OCI-LY3 (cell line): ENCODE measurements around the gene CACNA1G.

Source experiments
- H2AFZ ChIP-seq: fragments of 200-600, 300-600 bp; shearing (Covaris generic); 2 replicates; pipeline ENCODE4 v1.6.0; 2014; ENCODE audit warnings: antibody characterized with exemption, low read depth, low read length
- H3K27ac ChIP-seq: fragments of 200-600, 300-600 bp; sonication (generic); 2 replicates; pipeline ENCODE4 v1.5.1; 2014; ENCODE audit warnings: mild to moderate bottlenecking, low read length, moderate library complexity, mixed read lengths
- H3K27me3 ChIP-seq: fragments of 200-600, 300-600 bp; sonication (generic); 2 replicates; pipeline ENCODE4 v1.6.1; 2014; ENCODE audit warnings: low read depth, low read length, mixed read lengths
- H3K36me3 ChIP-seq: fragments of 200-600, 300-600 bp; sonication (generic); replicated peaks from 2 replicates; pipeline ENCODE3; 2014; ENCODE audit warnings: low read depth, low read length, mixed read lengths
- H3K4me1 ChIP-seq: fragments of 300-600, 200-600 bp; sonication (generic); 2 replicates; pipeline ENCODE4 v1.6.1; 2014; ENCODE audit warnings: low read length, mixed read lengths
- H3K4me2 ChIP-seq: fragments of 200-600, 300-600 bp; sonication (generic); 2 replicates; pipeline ENCODE4 v1.6.1; 2014; ENCODE audit warnings: low read length, mixed read lengths
- H3K4me3 ChIP-seq: fragments of 300-600, 200-600 bp; sonication (generic); 2 replicates; pipeline ENCODE4 v1.5.1; 2014; ENCODE audit warnings: antibody characterized with exemption, mild to moderate bottlenecking, low read length, moderate library complexity
- H3K79me2 ChIP-seq: fragments of 300-600, 200-600 bp; shearing (Covaris generic); 2 replicates; pipeline ENCODE4 v1.6.1; 2014; ENCODE audit warnings: mild to moderate bottlenecking, low read length, mixed read lengths
- H3K9ac ChIP-seq: fragments of 300-600, 200-600 bp; shearing (Covaris generic); 2 replicates; pipeline ENCODE4 v1.6.0; 2014; ENCODE audit warnings: mild to moderate bottlenecking, low read length, moderate library complexity
- H3K9me3 ChIP-seq: fragments of 200-600, 300-600 bp; shearing (Covaris generic); 2 replicates; pipeline ENCODE4 v1.6.1; 2014; ENCODE audit warnings: low read length, mixed read lengths; ENCODE audit not compliant: insufficient read depth
- H4K20me1 ChIP-seq: fragments of 200-600, 300-600 bp; sonication (generic); 2 replicates; pipeline ENCODE4 v1.6.1; 2016; ENCODE audit warnings: low read length, mixed read lengths; ENCODE audit not compliant: insufficient read depth
- EZH2phosphoT487 ChIP-seq: fragments of 200-600 bp; shearing (Covaris generic); IDR thresholded peaks from 2 replicates; pipeline ENCODE4 v1.6.1; 2018; ENCODE audit warnings: antibody characterized with exemption, mixed run types, low read depth
- TF ChIP-seq, protein P1 (sequence below): fragments of 200-600, 300-600 bp; sonication (generic); IDR thresholded peaks from 2 replicates; pipeline ENCODE4 v1.5.1; 2014; ENCODE audit warnings: antibody characterized with exemption, low read length, low read depth

CACNA1G gene

DNA sequence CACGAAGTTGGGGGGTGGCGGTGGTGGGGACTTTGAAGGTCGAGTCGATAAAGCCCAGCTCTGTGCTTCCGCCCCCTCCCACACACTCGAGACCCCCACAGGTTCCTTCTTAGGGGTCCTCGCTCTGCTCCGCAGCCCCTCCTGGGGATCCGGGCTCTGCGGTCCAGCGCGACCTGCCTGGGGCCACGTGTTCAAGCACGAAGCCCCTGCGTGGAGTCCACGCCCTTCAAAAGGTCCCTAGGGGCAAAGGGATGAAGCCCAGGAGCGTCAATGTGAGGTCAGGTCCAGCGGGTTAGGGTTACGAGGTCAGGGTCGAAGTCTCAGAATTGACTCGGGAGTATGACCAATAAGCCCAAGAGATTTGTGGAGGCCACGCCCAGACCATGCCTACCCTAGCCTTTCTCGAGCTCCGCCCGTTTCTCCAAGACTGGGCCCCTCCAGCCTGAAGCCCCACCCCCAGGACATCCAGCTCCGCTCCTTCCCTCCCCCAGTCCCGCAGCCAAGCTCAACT, 786 bp upstream of the CACNA1G start:
- Histone ChIP-seq H2AFZ (no peak overlapping the region), H3K4me3 (peak overlapping the region; percentile 75)

DNA sequence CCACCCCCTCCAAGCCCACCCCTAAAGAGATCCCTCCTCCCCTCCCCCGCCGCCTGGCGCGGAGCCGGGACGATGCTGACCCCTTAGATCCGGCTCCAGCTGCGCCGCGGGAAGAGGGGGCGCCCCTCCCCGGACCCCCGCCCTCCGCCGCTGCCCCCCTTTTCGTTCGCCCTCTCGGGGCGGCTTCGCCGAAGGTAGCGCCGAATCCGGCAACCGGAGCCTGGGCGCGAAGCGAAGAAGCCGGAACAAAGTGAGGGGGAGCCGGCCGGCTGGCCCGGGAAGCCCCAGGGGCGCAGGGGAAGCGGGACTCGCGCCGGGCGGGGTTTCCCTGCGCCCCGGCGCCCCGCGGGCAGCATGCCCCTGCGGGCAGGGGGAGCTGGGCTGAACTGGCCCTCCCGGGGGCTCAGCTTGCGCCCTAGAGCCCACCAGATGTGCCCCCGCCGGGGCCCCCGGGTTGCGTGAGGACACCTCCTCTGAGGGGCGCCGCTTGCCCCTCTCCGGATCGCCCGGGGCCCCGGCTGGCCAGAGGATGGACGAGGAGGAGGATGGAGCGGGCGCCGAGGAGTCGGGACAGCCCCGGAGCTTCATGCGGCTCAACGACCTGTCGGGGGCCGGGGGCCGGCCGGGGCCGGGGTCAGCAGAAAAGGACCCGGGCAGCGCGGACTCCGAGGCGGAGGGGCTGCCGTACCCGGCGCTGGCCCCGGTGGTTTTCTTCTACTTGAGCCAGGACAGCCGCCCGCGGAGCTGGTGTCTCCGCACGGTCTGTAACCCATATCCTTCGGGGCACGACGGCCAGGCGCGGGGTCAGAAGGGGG, 623 bp downstream of the CACNA1G start:
- H3K4me2 ChIP-seq = peak overlapping the region; percentile 91
- no peak overlapping the region for H2AFZ ChIP-seq
- no peaks in the 10 kb centered on the region for H3K36me3 ChIP-seq
- TF ChIP-seq, protein P1, sequence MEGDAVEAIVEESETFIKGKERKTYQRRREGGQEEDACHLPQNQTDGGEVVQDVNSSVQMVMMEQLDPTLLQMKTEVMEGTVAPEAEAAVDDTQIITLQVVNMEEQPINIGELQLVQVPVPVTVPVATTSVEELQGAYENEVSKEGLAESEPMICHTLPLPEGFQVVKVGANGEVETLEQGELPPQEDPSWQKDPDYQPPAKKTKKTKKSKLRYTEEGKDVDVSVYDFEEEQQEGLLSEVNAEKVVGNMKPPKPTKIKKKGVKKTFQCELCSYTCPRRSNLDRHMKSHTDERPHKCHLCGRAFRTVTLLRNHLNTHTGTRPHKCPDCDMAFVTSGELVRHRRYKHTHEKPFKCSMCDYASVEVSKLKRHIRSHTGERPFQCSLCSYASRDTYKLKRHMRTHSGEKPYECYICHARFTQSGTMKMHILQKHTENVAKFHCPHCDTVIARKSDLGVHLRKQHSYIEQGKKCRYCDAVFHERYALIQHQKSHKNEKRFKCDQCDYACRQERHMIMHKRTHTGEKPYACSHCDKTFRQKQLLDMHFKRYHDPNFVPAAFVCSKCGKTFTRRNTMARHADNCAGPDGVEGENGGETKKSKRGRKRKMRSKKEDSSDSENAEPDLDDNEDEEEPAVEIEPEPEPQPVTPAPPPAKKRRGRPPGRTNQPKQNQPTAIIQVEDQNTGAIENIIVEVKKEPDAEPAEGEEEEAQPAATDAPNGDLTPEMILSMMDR = no peak
- TF ChIP-seq EZH2phosphoT487 = no peak
- peak overlapping the region; percentile 34; the same call in 1 of the 2 replicates for H3K9ac ChIP-seq
- H3K27ac ChIP-seq = no peak overlapping the region
- H3K79me2 ChIP-seq = no peaks in the 10 kb centered on the region
- H3K9me3 ChIP-seq = no peaks in the 10 kb centered on the region
- H3K4me3 ChIP-seq = peak overlapping the region; percentile 75
- H4K20me1 ChIP-seq = no peaks in the 10 kb centered on the region
- H3K4me1 ChIP-seq = peaks cover 4% of the 10 kb centered on the region; the same call in 1 of the 2 replicates
- H3K27me3 ChIP-seq = peaks cover 33% of the 10 kb centered on the region

More for the DNA sequence above, 786 bp upstream of the CACNA1G start:
- Histone ChIP-seq H3K4me1 (peaks cover 4% of the 10 kb centered on the region; the same call in 1 of the 2 replicates), H3K4me2 (peak overlapping the region; percentile 91), H3K27ac (no peak overlapping the region), H3K9me3 (no peaks in the 10 kb centered on the region), H3K36me3 (no peaks in the 10 kb centered on the region), H3K27me3 (peaks cover 22% of the 10 kb centered on the region), H3K79me2 (no peaks in the 10 kb centered on the region), H3K9ac (no peak overlapping the region), H4K20me1 (no peaks in the 10 kb centered on the region)
- TF ChIP-seq, protein P1 = no peak
- no peak for TF ChIP-seq EZH2phosphoT487

DNA sequence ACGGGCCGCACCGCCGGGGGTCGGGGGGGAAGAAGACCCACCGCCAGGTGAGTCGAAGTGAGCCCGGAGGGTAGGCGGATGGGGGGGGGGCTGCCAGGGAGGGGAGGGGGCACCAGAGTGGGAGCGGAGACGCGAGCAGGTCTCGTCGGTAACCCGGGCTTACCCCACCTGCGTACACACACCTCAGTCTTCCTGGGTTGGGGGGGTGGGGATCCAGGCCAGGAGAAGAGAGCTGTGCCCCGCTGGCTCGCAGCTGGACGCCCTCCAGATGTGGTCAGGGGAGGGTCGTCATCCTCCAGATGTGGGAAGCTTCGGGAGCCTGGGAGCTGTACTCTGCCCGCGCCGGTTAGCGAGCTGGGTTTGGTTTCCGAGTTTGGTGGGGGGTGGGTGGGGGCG, 1.2 kb downstream of the CACNA1G start:
- Histone ChIP-seq H3K36me3 (no peaks in the 10 kb centered on the region), H3K4me1 (peaks cover 4% of the 10 kb centered on the region; the same call in 1 of the 2 replicates), H3K79me2 (no peaks in the 10 kb centered on the region), H3K4me2 (no peak overlapping the region), H3K4me3 (no peak overlapping the region), H3K27me3 (peaks cover 40% of the 10 kb centered on the region), H3K27ac (no peak overlapping the region), H3K9me3 (no peaks in the 10 kb centered on the region), H3K9ac (no peak overlapping the region), H4K20me1 (no peaks in the 10 kb centered on the region), H2AFZ (no peak overlapping the region)
- TF ChIP-seq EZH2phosphoT487 = no peak
- TF ChIP-seq, protein P1 = no peak
